SK-N-SH treated with all-trans-retinoic acid at 6 μM for 48 hours (cell line): ENCODE measurements around the gene PSORS1C2.

Experiments
- ATAC-seq: fragments of 200-7000 bp; cut with Tn5 transposase; 3 replicates; pipeline ENCODE4 v1.9.1; 2020; ENCODE audit warnings: mild to moderate bottlenecking, moderate library complexity
- ARNTL ChIP-seq: fragments of 450-650 bp; formaldehyde crosslinking; IDR thresholded peaks from 2 replicates; pipeline ENCODE4 v1.5.0; 2020; ENCODE audit warnings: low read depth, mild to moderate bottlenecking, moderate library complexity, borderline replicate concordance
- BACH2 ChIP-seq: fragments of 250-450 bp; sonication (Bioruptor Pico); IDR thresholded peaks from 2 replicates; pipeline ENCODE4 v1.9.0; 2021; ENCODE audit warnings: mild to moderate bottlenecking, borderline replicate concordance
- CSDC2 ChIP-seq: fragments of 250-450 bp; sonication (Bioruptor Pico); IDR thresholded peaks from 2 replicates; pipeline ENCODE4 v1.5.0; 2020; ENCODE audit warnings: mild to moderate bottlenecking, moderate library complexity
- ESRRG ChIP-seq: fragments of 250-450 bp; sonication (Bioruptor Pico); IDR thresholded peaks from 2 replicates; pipeline ENCODE4 v1.6.1; 2021; ENCODE audit warnings: mild to moderate bottlenecking
- ISL1 ChIP-seq: fragments of 250-450 bp; sonication (Bioruptor Pico); IDR thresholded peaks from 2 replicates; pipeline ENCODE4 v2.1.2; 2022; ENCODE audit warnings: mild to moderate bottlenecking, moderate library complexity
- PPARA ChIP-seq: fragments of 250-450 bp; sonication (Bioruptor Pico); IDR thresholded peaks from 2 replicates; pipeline ENCODE4 v1.5.0; 2020; ENCODE audit warnings: mild to moderate bottlenecking, borderline replicate concordance
- RARB ChIP-seq: fragments of 250-450 bp; sonication (Bioruptor Pico); IDR thresholded peaks from 2 replicates; pipeline ENCODE4 v1.8.0; 2021; ENCODE audit warnings: mild to moderate bottlenecking, moderate library complexity
- SNAI2 ChIP-seq: fragments of 250-450 bp; sonication (Bioruptor Pico); IDR thresholded peaks from 2 replicates; pipeline ENCODE4 v1.5.0; 2020; ENCODE audit warnings: mild to moderate bottlenecking, moderate library complexity
- TCF4 ChIP-seq: fragments of 250-450 bp; sonication (Bioruptor Pico); IDR thresholded peaks from 2 replicates; pipeline ENCODE4 v1.8.0; 2021; ENCODE audit warnings: mild to moderate bottlenecking, moderate library complexity, borderline replicate concordance
- TOX ChIP-seq: fragments of 250-450 bp; sonication (Bioruptor Pico); IDR thresholded peaks from 2 replicates; pipeline ENCODE4 v1.8.0; 2021; ENCODE audit warnings: mild to moderate bottlenecking, moderate library complexity, borderline replicate concordance
- ZC3H10 ChIP-seq: fragments of 250-450 bp; sonication (Bioruptor Pico); IDR thresholded peaks from 2 replicates; pipeline ENCODE4 v1.5.1; 2021; ENCODE audit warnings: mild to moderate bottlenecking, moderate library complexity
- ZFP30 ChIP-seq: fragments of 450-650 bp; formaldehyde crosslinking; IDR thresholded peaks from 2 replicates; pipeline ENCODE4 v1.5.0; 2022; ENCODE audit warnings: mild to moderate bottlenecking, moderate library complexity
- ZNF565 ChIP-seq: fragments of 450-650 bp; formaldehyde crosslinking; conservative IDR thresholded peaks from 2 replicates; pipeline ENCODE4 v1.5.0; 2020; ENCODE audit warnings: low read depth, mild to moderate bottlenecking, moderate library complexity
- ZNF70 ChIP-seq: fragments of 450-650 bp; formaldehyde crosslinking; IDR thresholded peaks from 2 replicates; pipeline ENCODE4 v1.5.0; 2020; ENCODE audit warnings: mild to moderate bottlenecking, moderate library complexity
- TF ChIP-seq, protein P1 (sequence below): fragments of 250-450 bp; sonication (Bioruptor Pico); IDR thresholded peaks from 2 replicates; pipeline ENCODE4 v1.8.0; 2020; ENCODE audit warnings: mild to moderate bottlenecking, moderate library complexity, borderline replicate concordance
- TF ChIP-seq, protein P2 (sequence below): fragments of 250-450 bp; sonication (Bioruptor Pico); IDR thresholded peaks from 2 replicates; pipeline ENCODE4 v1.5.1; 2021; ENCODE audit warnings: mild to moderate bottlenecking, moderate library complexity
- TF ChIP-seq, protein P3 (sequence below): fragments of 250-450 bp; sonication (Bioruptor Pico); IDR thresholded peaks from 2 replicates; pipeline ENCODE4 v1.8.0; 2021; ENCODE audit warnings: low read depth, mild to moderate bottlenecking, moderate library complexity, borderline replicate concordance

The PSORS1C2 gene

DNA sequence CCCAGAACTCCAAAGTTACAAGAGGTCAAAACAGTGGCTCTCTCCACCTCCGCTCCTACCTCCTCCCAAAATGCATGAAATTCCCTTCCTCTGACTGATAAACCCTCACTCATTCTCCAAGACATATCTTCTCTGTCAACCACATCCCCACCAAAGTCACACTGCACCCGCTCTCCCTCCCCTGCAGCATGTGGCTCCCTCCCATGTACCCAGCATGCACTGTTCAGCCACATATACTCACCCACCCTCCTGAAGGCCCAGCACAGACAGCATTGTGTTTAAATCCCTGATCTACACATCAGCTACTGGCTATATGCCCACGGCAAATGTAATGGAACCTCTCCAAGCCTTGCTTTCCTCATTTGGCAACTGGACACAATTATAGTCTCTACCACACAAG is 37.1 kb upstream of the PSORS1C2 start:
- ATAC-seq: peak; percentile 27; the same call in 1 of the 3 replicates
- TF ChIP-seq SNAI2 (CRISPR knock-in tag) (no peak), ZNF565 (CRISPR knock-in tag) (no peak), BACH2 (CRISPR knock-in tag) (no peak), ISL1 (CRISPR knock-in tag) (no peak)
- TF ChIP-seq, protein P1, sequence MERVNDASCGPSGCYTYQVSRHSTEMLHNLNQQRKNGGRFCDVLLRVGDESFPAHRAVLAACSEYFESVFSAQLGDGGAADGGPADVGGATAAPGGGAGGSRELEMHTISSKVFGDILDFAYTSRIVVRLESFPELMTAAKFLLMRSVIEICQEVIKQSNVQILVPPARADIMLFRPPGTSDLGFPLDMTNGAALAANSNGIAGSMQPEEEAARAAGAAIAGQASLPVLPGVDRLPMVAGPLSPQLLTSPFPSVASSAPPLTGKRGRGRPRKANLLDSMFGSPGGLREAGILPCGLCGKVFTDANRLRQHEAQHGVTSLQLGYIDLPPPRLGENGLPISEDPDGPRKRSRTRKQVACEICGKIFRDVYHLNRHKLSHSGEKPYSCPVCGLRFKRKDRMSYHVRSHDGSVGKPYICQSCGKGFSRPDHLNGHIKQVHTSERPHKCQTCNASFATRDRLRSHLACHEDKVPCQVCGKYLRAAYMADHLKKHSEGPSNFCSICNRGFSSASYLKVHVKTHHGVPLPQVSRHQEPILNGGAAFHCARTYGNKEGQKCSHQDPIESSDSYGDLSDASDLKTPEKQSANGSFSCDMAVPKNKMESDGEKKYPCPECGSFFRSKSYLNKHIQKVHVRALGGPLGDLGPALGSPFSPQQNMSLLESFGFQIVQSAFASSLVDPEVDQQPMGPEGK (CRISPR knock-in tag): no peak

DNA sequence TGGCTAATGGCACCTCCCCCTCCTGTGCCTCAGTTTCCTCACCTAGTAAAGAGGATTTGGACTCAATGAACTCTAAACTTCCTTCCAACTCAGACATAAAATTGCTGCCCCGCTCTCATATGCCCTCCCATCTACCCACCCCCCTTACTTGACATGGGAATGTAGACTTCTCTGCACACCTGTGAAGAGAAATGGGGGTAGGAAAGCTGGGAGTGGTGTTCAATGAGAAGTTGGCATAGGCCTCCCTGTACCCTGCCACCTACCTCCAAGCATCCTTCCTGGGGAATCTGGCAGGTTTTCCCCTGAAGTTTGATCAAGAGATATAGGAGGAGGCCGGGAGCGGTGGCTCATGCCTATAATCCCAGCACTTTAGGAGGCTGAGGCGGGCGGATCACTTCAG is 35.5 kb upstream of the PSORS1C2 start:
- no peak for ATAC-seq
- TF ChIP-seq, protein P2, sequence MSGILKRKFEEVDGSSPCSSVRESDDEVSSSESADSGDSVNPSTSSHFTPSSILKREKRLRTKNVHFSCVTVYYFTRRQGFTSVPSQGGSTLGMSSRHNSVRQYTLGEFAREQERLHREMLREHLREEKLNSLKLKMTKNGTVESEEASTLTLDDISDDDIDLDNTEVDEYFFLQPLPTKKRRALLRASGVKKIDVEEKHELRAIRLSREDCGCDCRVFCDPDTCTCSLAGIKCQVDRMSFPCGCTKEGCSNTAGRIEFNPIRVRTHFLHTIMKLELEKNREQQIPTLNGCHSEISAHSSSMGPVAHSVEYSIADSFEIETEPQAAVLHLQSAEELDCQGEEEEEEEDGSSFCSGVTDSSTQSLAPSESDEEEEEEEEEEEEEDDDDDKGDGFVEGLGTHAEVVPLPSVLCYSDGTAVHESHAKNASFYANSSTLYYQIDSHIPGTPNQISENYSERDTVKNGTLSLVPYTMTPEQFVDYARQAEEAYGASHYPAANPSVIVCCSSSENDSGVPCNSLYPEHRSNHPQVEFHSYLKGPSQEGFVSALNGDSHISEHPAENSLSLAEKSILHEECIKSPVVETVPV (CRISPR knock-in tag): no peak
- TF ChIP-seq ARNTL (CRISPR knock-in tag) (no peak), BACH2 (CRISPR knock-in tag) (no peak), CSDC2 (no peak), ZNF565 (CRISPR knock-in tag) (no peak), TOX (no peak)
- TF ChIP-seq, protein P3, sequence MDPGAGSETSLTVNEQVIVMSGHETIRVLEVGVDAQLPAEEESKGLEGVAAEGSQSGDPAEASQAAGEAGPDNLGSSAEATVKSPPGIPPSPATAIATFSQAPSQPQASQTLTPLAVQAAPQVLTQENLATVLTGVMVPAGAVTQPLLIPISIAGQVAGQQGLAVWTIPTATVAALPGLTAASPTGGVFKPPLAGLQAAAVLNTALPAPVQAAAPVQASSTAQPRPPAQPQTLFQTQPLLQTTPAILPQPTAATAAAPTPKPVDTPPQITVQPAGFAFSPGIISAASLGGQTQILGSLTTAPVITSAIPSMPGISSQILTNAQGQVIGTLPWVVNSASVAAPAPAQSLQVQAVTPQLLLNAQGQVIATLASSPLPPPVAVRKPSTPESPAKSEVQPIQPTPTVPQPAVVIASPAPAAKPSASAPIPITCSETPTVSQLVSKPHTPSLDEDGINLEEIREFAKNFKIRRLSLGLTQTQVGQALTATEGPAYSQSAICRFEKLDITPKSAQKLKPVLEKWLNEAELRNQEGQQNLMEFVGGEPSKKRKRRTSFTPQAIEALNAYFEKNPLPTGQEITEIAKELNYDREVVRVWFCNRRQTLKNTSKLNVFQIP: no peak

DNA sequence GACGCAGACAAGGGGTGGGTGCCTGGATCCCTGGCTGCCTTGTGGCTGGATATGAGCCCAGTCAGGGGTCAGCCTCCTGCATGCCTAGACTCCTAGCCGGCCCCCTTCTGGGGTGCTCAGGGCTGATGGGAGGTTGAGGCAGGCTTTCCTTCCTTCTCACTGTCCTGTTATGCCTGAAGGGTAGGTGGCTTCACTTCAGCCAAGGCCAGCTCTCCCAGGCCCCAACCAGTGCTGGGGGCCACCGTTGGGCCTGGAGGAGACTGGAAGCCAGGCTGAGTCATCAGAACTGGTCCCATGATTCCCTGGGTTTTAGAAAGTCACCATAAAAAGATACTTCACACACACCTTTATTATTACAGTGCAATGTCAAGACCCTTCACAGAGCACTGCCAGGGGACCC is 34.5 kb upstream of the PSORS1C2 start:
- no peak for TF ChIP-seq ZNF70 (CRISPR knock-in tag)
- no peak for TF ChIP-seq ZNF565 (CRISPR knock-in tag)
- TF ChIP-seq, all 23 proteins: peak for 0
- no peak for ATAC-seq

DNA sequence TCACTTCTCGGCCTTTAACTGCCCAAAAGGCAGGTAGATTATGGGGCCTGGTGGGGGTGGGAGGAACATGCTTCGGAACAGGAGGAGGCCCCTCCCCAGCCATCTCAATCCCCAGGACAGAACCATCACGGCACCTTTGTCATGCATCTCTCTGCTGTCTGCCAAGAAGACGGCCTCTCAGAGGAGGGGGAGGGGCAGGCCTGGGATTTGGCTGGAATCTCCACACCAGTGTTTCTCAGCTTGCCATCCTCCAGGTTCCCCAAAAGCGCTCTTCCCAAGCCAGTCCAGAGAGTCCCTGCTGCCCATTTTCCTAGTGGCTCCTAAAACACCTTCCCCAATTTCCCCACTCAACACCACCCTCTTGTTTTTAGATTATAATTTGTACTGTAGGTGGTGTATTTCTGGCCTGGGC is 34.1 kb upstream of the PSORS1C2 start:
- no peak for TF ChIP-seq ESRRG
- TF ChIP-seq TOX: no peak
- no peak for TF ChIP-seq TCF4
- no peak for TF ChIP-seq PPARA (CRISPR knock-in tag)
- no peak for TF ChIP-seq ZFP30 (CRISPR knock-in tag)
- no peak for TF ChIP-seq ARNTL (CRISPR knock-in tag)
- no peak for TF ChIP-seq BACH2 (CRISPR knock-in tag)
- TF ChIP-seq ISL1 (CRISPR knock-in tag): no peak
- TF ChIP-seq, protein P2 (CRISPR knock-in tag): no peak
- no peak for TF ChIP-seq RARB (CRISPR knock-in tag)
- TF ChIP-seq, protein P3: no peak
- no peak for TF ChIP-seq ZC3H10 (CRISPR knock-in tag)
- no peak for ATAC-seq
